Middle frontal gyrus (tissue), 1 donor: ENCODE results near the gene IFNA6.
A peak's percentile ranks its signal among the peaks of the same experiment; 100 is the strongest.

Experiments used
- DNase-seq: peaks from one replicate; pipeline ENCODE4 v3.0.0-alpha.2; 2015; ENCODE audit warnings: low spot score; ENCODE audit errors: extremely low spot score

Gene IFNA6

GRCh38 chr9:21331676-21332402 lies 18.8 kb downstream of the IFNA6 start:
- no peak for DNase-seq

GRCh38 chr9:21326526-21327139 lies 24.1 kb downstream of the IFNA6 start:
- no peak for DNase-seq

GRCh38 chr9:21324047-21324446 lies 26.6 kb downstream of the IFNA6 start:
- no peak for DNase-seq

GRCh38 chr9:21322911-21323461 lies 27.7 kb downstream of the IFNA6 start:
- no peak for DNase-seq

GRCh38 chr9:21320465-21320864 lies 30.2 kb downstream of the IFNA6 start:
- DNase-seq = no peak

GRCh38 chr9:21317956-21318923 lies 32.4 kb downstream of the IFNA6 start:
- peak; percentile 40 for DNase-seq

GRCh38 chr9:21316860-21317259 lies 33.8 kb downstream of the IFNA6 start:
- no peak for DNase-seq

- DNase-seq = no peak
Observed at GRCh38 chr9:21316032-21316842, 34.5 kb downstream of the IFNA6 start.

- DNase-seq = no peak
Observed at GRCh38 chr9:21314152-21314551, 36.5 kb downstream of the IFNA6 start.

- no peak for DNase-seq
Observed at GRCh38 chr9:21311889-21312288, 38.8 kb downstream of the IFNA6 start.

GRCh38 chr9:21305213-21305612 lies 45.5 kb downstream of the IFNA6 start, which contains the start of gene IFNA5:
Gene IFNA5 (minus strand): TSS chr9:21305313. CDS start chr9:21305256, 57 bp downstream.
- DNase-seq = no peak
